ENCODE data around the gene PHETA1. TPM values are rescaled to one million over a fixed set of nuclear protein-coding genes. Genes with fewer than 3 reads are reported as not detected.

The PHETA1 gene
- total RNA-seq, 4 donors from 2014 or later, result under 0.01 to 15.1 (median 6.0) TPM

- H3K36me3 ChIP-seq, result no peaks in the 10 kb centered on the region
- H3K4me3 ChIP-seq, result no peak overlapping the region
- no peak overlapping the region for H3K27ac ChIP-seq
- no peaks in the 10 kb centered on the region for H3K4me1 ChIP-seq
- no peak for TF ChIP-seq CTCF (IDR thresholded peaks at IDR 0.05)
- no peak for TF ChIP-seq POLR2A (IDR thresholded peaks at IDR 0.05)
- intact Hi-C loops (cut with DNase I; ENCODE audit: low total_unique reads), result no loop called here
- no peaks in the 10 kb centered on the region for H3K27me3 ChIP-seq
- no peak for DNase-seq
- no peaks in the 10 kb centered on the region for H3K9me3 ChIP-seq
Measured at GRCh38 chr12:111352296-111352993, 16.4 kb downstream of the PHETA1 start.

- intact Hi-C loops (cut with DNase I; ENCODE audit: low total_unique reads), result no loop called here
- H3K4me3 ChIP-seq, result no peak overlapping the region
- no peaks in the 10 kb centered on the region for H3K4me1 ChIP-seq
- H3K36me3 ChIP-seq, result no peaks in the 10 kb centered on the region
- H3K9me3 ChIP-seq, result no peaks in the 10 kb centered on the region
- H3K27ac ChIP-seq, result no peak overlapping the region
- DNase-seq, result no peak
- no peak for TF ChIP-seq CTCF (IDR thresholded peaks at IDR 0.05)
- TF ChIP-seq POLR2A (IDR thresholded peaks at IDR 0.05), result no peak
- no peaks in the 10 kb centered on the region for H3K27me3 ChIP-seq
Measured at GRCh38 chr12:111351026-111351425, 17.9 kb downstream of the PHETA1 start.

GRCh38 chr12:111349748-111350520 is 19.0 kb downstream of the PHETA1 start:
- H3K4me3 ChIP-seq, result no peak overlapping the region
- H3K4me1 ChIP-seq, result no peaks in the 10 kb centered on the region
- TF ChIP-seq POLR2A (IDR thresholded peaks at IDR 0.05) (no peak), CTCF (IDR thresholded peaks at IDR 0.05) (no peak)
- H3K27ac ChIP-seq, result no peak overlapping the region
- no peaks in the 10 kb centered on the region for H3K27me3 ChIP-seq
- H3K36me3 ChIP-seq, result no peaks in the 10 kb centered on the region
- intact Hi-C loops (cut with DNase I; ENCODE audit: low total_unique reads), result no loop called here
- no peaks in the 10 kb centered on the region for H3K9me3 ChIP-seq
- DNase-seq, result no peak

- no peak for DNase-seq
- Histone ChIP-seq H3K4me3 (no peak overlapping the region), H3K9me3 (no peaks in the 10 kb centered on the region), H3K4me1 (no peaks in the 10 kb centered on the region), H3K36me3 (no peaks in the 10 kb centered on the region), H3K27me3 (no peaks in the 10 kb centered on the region), H3K27ac (no peak overlapping the region)
- TF ChIP-seq POLR2A (IDR thresholded peaks at IDR 0.05) (no peak), CTCF (IDR thresholded peaks at IDR 0.05) (no peak)
- intact Hi-C loops (cut with DNase I; ENCODE audit: low total_unique reads), result no loop called here
Measured at GRCh38 chr12:111349101-111349747, 19.7 kb downstream of the PHETA1 start.

All from uterus (tissue), 4 donors.